Stimulated activated CD4-positive, alpha-beta T cell treated with anti-CD3 and anti-CD28 coated beads, Interleukin-4, amount 100 ng/mL, for 48 hours (primary cell): ENCODE measurements around the gene TSFM.
A peak's percentile ranks its signal among the peaks of the same experiment; 100 is the strongest.

Experiments used
- DNase-seq, 2 donors: peaks; one replicate each; pipeline ENCODE4 v3.0.0-alpha.2; 2020; ENCODE audit warnings: low read depth in 2 of 2

The TSFM gene

GRCh38 chr12:57780284-57780897 is 2.2 kb upstream of the TSFM start:
- DNase-seq = no peak

- no peak for DNase-seq
Measured at GRCh38 chr12:57781244-57781643, 1.3 kb upstream of the TSFM start.

- DNase-seq = no peak
Measured at GRCh38 chr12:57781801-57782200, 786 bp upstream of the TSFM start.

- no peak for DNase-seq
Measured at GRCh38 chr12:57782243-57782607, 362 bp upstream of the TSFM start.

- DNase-seq = no peak
Measured at GRCh38 chr12:57783466-57783801, 847 bp downstream of the TSFM start.

- DNase-seq = no peak
Measured at GRCh38 chr12:57783861-57784260, 1.3 kb downstream of the TSFM start.

- no peak for DNase-seq
Measured at GRCh38 chr12:57793920-57794319, 11.3 kb downstream of the TSFM start.

GRCh38 chr12:57795354-57795753 is 12.8 kb downstream of the TSFM start:
- DNase-seq = no peak

GRCh38 chr12:57796996-57797395 is 14.4 kb downstream of the TSFM start:
- no peak for DNase-seq

GRCh38 chr12:57797933-57798332 is 15.3 kb downstream of the TSFM start:
- DNase-seq = no peak

- no peak for DNase-seq
Measured at GRCh38 chr12:57800965-57801364, 18.4 kb downstream of the TSFM start.

- DNase-seq = no peak
Measured at GRCh38 chr12:57802607-57803006, 20.0 kb downstream of the TSFM start.

- DNase-seq = peak; percentile 6 to 14
Measured at GRCh38 chr12:57803319-57803893, 20.8 kb downstream of the TSFM start.

GRCh38 chr12:57806677-57807076 is 24.1 kb downstream of the TSFM start:
- no peak for DNase-seq

GRCh38 chr12:57807285-57807684 is 24.7 kb downstream of the TSFM start:
- no peak for DNase-seq

- DNase-seq = no peak
Measured at GRCh38 chr12:57808351-57808750, 25.8 kb downstream of the TSFM start.

- no peak for DNase-seq
Measured at GRCh38 chr12:57809425-57809824, 26.8 kb downstream of the TSFM start.

- no peak for DNase-seq
Measured at GRCh38 chr12:57810450-57810849, 27.9 kb downstream of the TSFM start.

- DNase-seq = no peak
Measured at GRCh38 chr12:57811028-57811755, 28.6 kb downstream of the TSFM start.

- no peak for DNase-seq
Measured at GRCh38 chr12:57813111-57813970, 30.8 kb downstream of the TSFM start.

GRCh38 chr12:57813971-57814772 is 31.6 kb downstream of the TSFM start:
- no peak for DNase-seq
